CD1c-positive myeloid dendritic cell (primary cell): ENCODE results near the gene ST3GAL4.
"Not testable (repeated sequence)": the region's sequence is repeated elsewhere in the genome, so short reads cannot be mapped to it uniquely, and the experiment has no call there.

ENCODE experiments used
- DNase-seq: peaks from one replicate; pipeline ENCODE4 v3.0.0-alpha.2; 2016; ENCODE audit errors: extremely low spot score

Gene ST3GAL4

DNA sequence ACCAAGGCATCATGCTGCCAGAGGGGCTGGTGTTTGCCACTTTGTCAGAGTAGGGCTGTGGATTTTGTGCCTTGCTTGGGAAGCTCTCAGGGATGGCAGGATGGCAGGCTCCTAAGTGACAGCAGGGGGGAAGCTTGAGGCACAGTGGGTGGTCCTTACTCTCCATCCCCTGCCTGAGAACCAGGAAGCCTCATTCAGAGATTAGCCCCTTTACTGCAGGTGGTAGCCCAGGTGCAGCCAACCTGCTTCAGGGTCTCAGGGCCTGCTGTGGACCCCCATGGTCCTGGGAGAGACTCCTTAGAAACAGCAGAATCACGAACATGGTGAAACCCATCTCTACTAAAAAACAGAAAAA lies 8.9 kb upstream of the ST3GAL4 start:
- DNase-seq = no peak

DNA sequence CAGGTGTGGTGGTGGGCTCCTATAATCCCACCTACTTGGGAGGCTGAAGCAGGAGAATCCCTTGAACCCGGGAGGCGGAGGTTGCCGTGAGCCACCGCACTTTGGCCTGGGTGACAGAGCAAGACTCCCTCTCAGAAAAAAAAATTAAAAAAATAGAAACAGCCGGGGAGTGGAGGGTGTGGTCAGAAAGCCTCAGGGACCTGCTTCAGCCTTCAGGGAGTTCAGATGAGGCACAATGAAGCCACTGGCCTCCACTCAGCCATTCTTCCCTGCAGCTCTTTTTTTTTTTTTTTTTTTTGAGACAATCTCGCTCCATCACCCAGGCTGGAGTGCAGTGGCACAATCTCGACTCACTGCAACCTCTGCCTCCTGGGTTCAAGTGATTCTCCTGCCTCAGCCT lies 8.5 kb upstream of the ST3GAL4 start:
- not testable (repeated sequence) for DNase-seq

DNA sequence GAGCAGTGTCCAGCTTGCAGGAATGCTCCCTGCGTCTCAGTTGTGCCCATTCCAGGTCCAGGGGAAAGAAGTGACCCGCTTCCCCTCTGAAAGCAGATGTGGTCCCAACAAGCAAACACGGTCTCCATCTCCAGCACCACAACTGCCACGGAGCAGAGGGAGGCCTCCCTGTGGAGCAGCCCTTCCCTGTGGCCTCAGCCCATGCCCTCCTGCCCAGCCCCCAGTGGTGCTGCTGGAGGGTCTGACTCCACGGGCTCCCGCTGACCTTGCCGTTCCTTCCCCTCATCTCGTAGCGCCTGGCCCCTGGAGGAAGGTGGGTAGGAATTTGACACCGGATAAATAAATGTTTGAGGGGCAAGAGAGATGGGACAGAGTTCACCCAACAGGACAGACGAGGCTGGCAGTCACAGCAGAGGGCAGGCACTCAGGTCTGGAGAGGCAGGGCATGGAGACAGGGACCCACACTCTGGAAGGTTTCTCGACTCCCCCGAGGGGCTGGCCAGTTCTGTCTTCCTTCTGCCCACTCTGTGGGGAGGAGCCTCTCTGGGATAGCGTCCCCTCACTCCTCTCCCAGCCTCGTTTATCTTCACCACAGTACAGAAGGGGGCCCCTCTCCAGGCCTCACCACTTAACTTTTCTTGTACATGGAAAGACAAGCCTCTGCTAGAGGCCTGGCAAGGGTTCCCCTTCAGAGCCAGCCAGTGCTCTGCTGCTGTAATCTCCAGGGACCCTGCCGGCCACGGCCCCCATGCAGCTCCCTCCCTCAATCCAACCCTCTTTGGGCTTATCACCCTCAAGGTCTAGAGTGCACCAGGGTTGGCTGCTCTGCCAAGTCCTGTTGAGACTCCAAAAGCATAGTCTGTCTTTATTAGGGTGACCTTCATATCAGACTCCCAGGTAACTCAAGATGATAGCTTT lies 7.5 kb upstream of the ST3GAL4 start:
- DNase-seq = no peak

DNA sequence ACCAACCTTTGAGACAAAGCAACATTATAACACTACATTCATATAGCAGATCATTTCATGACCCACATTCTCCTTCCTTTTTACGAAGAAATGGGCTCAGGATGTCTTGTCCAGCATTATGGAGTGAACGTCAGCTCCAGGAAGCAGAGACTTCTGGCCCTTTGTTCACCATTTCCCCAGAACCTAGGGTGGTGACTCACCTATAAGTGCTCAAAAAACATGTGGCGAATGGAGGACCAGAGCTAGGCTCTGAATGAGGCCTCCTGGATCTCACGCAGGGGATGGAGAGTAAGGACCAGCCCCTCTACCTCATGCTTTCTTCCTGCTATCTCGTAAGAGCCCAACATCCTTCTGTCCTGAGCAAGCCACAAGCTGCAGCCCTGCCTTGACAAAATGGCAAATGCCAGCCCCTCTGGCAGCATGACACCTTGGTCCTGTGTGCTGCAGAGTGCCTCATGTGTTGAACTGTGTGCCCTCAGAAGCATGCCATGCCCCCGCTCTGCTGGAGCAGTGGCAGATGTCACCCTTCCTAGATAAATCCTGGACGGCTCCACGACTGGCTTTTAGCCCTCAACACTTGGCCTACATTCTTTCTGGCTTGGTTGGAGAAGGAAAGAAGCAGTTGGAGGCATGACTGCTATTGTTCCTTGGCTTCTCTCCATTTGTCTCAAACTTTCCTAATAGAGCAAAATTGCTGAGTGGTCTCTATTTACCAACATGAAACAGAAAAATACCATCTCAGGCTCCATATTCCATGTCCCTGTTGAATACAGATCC lies 6.5 kb upstream of the ST3GAL4 start:
- no peak for DNase-seq

DNA sequence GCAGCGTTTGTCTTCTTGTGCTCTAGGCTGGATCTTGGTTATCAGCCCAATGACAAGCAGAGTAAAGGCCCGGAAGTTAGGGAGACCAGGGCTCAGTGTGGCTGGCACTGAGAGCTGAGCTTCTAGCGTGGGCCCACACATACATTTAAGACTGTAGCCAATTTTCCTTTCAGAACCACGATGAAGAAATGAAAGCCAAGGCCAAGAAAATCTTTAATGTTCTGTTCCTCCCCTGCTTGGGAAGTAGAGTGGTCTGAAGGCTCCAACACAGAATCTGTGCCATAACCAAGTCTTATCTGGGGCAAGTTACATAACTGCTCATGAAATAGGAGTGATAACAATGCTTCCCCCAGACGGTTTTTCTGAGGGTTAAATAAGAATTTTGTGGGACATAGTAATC lies 4.7 kb upstream of the ST3GAL4 start:
- no peak for DNase-seq

DNA sequence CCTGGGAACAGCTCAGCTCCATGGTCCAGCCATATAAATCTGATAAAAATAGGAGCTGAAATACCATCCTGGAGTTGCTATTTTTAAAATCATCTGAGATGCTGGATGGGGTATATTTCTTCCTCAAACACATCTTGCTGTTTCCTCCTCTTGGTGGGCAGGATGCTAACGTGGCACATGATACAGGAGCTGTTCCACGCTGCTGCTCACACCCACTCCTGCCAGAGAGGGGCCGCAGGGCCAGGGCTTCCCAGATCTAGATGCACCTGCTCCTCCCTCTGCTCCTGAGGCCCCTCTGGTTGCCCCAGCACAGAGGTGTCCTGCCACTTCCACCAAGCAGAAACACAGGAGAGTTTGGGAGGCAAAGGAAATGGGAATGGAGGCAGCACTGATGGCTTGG lies 3.3 kb upstream of the ST3GAL4 start:
- DNase-seq = no peak

DNA sequence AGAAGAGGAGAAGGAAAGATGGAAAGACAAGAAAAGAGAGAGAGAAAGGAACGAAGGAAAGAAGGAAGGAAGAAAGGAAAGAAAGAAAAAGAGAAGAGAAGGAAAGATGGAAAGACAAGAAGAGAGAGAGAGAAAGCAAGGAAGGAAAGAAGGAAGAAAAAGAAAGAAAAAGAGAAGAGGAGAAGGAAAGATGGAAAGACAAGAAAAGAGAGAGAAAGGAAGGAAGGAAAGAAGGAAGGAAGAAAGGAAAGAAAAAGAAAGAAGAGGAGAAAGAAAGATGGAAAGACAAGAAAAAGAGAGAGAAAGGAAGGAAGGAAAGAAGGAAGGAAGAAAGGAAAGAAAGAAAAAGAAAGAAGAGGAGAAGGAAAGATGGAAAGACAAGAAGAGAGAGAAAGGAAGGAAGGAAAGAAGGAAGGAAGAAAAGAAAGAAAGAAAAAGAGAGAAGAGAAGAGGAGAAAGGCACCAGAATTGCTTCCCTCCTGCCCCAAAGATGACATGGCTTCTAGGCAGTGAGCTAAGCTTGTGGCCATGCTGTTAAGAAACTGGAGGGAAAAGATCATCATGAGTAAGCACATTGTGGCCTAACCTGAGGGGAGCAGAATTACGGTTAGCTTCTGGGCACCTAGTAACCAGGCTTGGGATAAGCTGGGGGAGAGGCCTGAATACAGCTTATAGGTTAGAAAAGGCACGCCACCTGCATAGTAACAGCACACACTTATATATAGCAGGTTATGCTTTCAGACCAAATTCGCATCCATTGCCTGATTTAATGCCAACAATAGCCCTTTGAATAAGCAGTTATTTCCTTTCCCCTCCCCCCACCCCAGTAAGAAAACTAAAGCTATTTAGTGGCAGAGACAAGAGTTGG lies 2.3 kb upstream of the ST3GAL4 start:
- peak; percentile 24 for DNase-seq

DNA sequence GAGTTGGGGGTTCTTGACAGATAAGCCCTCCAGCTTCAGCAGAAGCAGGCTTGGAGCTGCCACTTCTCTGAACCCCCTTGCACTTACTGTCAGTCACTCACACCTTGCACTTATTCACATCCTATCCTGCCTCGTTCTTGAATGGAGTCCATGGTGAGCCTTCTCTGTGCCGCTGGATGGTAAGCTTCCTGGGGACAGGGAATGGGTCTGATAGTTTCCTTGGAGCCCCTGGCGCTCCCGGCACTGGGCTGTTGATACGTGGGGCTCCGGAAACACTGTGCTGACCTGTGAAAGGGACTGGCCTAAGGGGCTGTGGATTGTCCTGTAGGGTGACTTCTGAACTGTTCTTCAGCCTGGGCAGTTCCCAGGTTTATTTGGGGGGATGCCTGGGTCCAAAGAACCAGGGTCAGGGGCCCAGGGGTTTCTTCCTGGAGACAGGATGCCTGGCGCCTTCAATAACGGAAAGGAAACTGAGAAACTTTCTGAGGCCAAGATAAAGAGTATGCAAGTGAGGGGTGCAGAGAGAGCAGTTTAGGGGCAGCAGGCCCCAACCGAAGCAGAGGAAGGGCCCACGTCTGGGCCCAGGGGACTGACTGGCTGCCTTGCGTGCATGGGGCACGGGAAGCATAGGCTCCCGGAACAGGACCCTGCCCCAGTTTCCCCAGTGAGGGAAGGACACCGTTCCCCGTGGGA lies 709 bp upstream of the ST3GAL4 start:
- DNase-seq = no peak

DNA sequence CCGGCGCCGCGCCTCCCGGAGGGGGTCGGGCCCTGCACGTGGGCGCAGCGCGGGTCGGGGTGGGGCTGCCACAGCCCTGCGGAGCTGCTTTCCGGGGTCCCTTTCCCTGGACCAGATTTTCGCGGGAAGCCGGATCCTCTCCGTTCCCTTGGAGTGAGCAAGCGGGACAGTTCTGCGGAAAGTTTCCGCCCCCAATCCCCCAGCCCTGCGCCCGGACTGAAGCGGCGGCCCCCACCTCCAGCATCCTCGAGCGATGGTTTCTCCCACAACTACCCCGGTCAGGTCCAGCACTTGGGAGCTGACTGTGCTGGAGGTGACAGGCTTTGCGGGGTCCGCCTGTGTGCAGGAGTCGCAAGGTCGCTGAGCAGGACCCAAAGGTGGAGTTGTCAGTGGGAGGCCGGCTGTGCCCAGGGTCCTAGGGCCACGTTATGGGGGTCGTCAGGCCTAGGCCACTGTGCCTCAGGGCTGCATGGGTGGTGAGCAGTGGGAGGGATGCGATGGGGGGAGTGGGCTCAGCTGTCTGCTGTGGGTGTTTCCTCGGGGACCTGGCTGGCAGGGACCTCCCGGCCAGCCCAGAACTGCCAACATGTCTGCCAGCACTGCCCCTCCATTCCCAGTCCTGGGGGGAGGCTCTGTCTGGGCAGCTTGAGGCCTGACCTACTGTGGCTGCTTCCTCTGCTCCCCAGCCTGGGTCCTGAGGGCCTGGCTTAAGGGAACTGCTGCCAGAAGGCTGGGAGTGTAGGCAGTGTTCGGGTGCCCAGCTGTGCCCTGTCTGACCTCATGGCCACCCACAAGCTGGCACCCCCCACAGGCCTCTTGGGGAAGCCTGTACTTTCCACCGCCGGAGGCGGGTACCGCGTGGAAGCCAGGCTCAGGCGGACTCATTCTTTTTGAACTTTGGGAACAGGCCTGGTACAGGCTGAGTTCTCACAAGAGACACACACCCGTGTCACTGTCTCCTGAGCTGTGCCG lies 726 bp downstream of the ST3GAL4 start:
- peak; percentile 93 for DNase-seq

DNA sequence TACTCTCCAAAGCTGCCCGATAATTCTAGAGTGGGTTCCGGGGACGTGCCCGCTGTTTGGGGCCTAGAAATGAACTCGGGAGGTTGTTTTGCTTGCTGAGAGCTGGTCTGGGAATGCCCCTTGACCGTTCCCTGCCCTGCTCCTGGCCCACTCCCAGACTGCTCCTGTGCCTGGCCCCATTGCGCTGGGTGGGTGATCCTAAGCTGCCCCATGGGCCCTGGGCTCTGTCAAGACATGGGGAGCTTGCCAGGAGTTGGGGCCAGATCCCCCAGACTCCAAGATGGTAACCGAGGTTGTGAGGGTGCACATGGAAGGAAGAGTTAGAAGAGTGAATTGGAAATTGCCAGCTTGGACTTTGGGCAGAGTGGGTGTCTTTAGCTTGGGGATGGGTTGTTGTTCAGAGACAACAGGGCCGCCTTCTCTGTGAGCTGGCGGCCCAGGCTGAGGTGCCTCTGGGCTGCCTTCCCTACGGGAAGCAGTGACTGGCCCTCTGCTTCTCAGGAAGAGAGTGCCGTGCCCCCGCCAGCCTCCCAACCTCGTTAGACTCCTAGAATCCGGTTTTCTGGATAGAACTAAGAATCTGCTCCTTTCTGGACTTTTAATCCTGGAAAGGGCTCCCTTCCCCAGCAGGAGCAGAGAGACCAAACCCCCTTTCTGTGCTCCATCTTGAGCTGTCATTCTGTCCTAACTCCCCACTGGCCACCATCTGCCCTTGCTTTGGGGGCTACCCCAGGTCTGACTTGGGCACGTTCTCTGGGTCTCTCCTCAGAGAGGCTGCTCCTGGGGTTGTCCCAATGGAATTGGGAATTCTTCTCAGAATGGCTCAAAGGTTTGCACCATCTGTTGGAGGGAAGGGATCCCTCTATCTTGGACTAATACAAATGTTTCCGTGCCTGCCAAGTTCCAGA lies 1.8 kb downstream of the ST3GAL4 start:
- DNase-seq = no peak

DNA sequence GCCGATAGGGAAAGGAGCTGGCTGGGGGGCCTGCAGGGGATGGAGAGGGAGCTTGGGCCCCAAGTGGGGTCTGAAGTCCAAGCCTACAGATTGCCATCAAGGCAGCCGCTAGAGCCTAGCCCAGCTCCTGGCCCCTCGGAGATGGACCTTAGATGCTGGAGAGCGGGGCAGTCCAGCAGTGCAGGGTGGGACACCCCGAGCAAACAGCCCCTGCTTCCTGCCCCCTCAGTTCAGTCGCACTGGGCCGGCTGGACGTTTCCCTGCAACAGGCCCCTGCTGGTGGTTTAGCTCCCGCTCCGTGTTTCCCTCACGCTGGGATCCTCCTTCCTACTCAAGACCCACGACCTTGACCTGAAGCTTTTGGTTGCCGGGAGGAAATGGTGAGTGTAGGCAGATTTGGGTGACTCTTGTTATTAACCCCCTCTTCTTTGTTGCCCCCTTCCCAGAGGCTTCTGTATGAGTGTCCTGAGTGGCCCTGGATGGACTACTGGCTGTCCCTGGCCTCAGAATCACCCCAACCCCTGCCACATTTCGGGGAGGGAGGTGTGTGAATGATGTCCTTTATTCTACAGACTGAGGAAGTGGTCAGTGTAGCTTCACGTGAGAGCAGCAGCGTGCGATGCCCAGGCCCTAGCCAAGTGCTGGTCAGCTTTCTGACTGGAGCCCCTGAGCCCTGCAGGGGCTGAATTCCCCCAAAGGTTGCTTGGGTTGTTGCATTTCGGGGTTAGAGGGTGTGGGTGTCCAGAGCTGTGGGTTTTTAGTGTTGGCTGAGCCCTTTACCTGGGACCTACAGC lies 2.7 kb downstream of the ST3GAL4 start:
- peak; percentile 40 for DNase-seq

DNA sequence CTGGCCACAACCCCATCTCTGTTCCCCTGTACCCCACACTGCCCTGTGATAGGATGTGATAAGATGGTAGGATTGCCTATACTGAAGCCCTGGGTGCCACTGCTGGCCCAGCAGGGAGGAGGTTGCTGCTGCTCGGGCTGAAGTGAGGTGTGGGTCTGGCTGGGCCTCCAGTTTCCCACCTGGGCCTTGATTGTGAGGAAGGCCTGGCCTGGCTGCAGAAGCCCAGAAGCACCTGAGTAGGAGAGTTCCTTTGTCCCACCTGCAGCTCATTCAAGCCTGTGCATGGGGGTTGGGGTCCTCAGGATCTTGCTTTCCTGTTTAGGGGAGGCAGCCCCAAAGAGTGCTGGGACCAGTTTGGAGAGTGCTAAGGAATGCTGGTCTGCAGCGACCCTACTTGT lies 3.3 kb downstream of the ST3GAL4 start:
- no peak for DNase-seq

DNA sequence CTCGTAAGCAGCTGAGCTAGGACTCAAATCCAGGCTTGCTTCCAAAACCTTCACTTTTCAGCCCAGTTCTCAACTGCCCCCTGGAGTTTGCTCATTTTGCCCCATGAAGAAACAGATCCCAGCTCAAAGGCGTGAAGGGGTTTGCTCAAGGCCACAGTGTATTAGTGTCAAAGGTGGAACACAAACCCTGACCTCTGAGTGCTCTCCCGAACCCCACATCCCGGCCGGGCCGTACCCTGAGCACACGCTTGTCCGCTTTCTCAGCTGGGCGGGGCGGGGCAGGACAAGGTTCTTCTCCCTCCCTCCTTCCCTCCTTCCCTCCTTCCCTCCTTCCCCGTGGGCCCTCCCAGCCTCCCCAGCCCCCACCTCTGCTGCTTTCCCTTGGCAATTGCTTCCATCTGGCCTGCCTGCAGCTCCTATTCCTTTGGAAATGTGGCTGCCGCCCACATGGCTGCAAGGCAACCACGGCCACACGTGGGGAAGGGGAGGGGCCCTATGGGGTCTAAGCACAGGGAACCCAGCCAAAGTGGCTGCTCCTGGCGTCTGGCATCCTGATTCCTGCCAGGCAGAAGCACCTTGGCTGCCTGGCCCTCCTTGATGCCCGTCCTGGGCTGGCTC lies 4.1 kb downstream of the ST3GAL4 start:
- DNase-seq = no peak

DNA sequence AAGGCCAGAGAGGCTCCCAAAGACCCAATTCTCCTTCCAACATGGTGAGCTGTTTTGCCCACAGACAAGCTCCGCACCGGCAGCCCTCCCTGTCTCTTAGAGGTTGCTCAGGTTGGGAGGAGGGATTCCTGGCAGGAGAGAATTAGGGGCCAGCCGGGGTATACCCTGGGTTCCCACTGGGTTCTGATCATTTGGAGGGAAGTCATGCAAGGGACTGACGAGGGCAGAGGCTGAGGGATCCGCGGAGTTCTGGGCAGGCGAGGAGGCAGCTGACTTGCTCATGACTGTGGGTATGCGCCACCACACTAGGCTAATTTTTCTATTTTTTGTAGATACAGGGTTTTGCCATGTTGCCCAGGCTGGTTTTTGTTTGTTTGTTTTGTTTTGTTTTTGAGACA lies 4.6 kb downstream of the ST3GAL4 start:
- no peak for DNase-seq

DNA sequence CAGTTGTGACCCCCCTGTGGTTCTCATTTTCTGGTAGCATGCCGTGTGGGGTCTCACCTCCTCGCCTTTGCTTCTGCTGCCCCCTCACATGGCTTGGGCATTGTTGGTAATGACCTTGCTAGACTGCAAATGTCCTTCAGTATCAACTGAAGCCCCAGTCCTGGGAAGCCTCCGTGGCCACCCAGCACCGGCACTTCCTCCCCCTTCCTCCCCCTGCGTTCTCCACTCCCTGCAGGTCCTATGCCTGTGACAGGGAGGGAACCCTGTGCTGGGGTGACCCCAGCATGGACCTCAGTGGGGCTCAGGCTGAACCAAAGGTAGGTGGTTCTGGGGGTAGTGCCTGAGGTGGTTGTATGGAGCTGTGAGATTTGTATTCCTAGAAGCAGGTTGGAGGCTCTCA lies 5.9 kb downstream of the ST3GAL4 start:
- DNase-seq = no peak

DNA sequence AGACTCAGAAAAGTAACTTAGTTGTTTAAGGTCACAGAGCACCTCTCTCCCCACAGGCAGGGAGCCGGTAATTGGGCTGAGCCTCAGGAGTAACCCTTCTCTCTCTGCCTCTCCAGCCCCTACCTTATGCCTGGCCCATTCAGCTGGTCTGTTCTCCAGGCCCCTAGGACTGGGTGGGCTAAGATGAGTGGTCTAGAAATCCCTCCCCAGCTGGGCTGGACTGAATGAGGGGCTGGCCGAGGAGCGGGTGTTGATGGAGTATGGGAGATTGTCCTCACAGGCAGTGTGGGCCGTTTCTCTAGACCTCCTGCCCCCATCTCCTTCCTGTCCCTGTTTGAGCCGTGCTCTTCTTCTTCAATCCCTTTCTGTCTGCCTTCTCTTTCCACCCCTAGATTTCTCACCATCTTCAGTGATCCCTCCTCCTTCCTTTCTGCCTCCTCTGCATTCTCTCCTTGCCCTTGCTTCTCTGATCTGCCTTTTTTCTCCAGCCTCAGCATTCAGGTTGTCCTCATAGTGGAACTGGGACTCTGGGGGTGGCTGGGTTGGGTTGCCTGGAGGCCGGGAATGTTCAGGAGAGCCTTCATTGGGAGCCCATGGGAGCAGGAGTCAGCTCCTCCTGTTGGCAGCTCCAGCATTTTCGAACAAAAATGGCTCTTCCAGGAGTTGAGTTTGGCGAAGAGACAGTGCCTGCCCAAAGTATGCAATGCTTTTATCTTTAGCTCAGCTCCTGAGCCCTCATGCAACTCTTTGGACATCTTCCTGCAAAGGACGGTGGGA lies 7.6 kb downstream of the ST3GAL4 start:
- DNase-seq = no peak

DNA sequence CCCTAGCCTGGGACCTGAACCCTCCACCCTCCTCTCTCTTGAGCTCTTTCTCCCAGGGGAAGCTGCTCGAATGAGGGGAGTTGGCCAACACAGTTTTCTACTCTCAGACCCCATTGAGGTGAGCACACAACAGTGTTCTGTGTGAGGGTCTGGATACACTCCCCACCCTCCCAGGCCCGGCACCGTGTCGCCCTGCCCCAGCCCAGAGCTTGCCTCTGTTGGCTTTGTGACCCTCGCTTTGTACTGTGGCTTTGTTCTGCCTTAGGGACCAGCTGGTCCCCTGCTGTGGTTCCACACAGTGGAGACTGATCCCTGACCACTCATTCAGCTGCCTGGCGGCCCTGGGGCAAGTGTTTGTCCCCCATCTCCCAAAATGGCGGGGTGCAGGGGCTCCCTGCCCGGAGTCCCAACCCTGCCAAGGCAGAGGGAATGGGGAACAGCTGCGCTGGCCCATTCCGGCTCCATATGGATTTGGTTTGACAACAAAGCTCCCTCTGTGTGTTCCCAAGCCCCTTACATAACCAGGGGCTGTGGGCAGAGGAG lies 8.3 kb downstream of the ST3GAL4 start:
- no peak for DNase-seq
